ENCODE measurements around the gene PLCL1.

- TF ChIP-seq TCF7L2 (IDR thresholded peaks at IDR 0.05; ENCODE audit: borderline replicate concordance, extremely low read depth, insufficient read depth, insufficient read length) = no peak
- TF ChIP-seq, protein P1, sequence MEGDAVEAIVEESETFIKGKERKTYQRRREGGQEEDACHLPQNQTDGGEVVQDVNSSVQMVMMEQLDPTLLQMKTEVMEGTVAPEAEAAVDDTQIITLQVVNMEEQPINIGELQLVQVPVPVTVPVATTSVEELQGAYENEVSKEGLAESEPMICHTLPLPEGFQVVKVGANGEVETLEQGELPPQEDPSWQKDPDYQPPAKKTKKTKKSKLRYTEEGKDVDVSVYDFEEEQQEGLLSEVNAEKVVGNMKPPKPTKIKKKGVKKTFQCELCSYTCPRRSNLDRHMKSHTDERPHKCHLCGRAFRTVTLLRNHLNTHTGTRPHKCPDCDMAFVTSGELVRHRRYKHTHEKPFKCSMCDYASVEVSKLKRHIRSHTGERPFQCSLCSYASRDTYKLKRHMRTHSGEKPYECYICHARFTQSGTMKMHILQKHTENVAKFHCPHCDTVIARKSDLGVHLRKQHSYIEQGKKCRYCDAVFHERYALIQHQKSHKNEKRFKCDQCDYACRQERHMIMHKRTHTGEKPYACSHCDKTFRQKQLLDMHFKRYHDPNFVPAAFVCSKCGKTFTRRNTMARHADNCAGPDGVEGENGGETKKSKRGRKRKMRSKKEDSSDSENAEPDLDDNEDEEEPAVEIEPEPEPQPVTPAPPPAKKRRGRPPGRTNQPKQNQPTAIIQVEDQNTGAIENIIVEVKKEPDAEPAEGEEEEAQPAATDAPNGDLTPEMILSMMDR (IDR thresholded peaks at IDR 0.05 in 2 of 3, conservative IDR thresholded peaks at IDR 0.05 in 1 of 3; ENCODE audit: borderline replicate concordance in 1 of 3, insufficient read depth in 1 of 3, low read depth in 2 of 3, low read length in 2 of 3) = no peak
- no peak for TF ChIP-seq POLR2A (IDR thresholded peaks at IDR 0.05; ENCODE audit: borderline replicate concordance, extremely low read depth, insufficient read depth, insufficient read length)
- no peak for TF ChIP-seq EZH2 (IDR thresholded peaks at IDR 0.05)
- no peak for TF ChIP-seq POLR2AphosphoS5 (IDR thresholded peaks at IDR 0.05; ENCODE audit: low read depth, low read length)
These were observed 80.7 kb downstream of the PLCL1 start for GRCh38 chr2:197885126-197885525.

All from HCT116 (cell line).